ENCODE measurements around the gene TNFSF18.
"Not testable (repeated sequence)": the region's sequence is repeated elsewhere in the genome, so short reads cannot be mapped to it uniquely, and the experiment has no call there.

TNFSF18 gene

DNA sequence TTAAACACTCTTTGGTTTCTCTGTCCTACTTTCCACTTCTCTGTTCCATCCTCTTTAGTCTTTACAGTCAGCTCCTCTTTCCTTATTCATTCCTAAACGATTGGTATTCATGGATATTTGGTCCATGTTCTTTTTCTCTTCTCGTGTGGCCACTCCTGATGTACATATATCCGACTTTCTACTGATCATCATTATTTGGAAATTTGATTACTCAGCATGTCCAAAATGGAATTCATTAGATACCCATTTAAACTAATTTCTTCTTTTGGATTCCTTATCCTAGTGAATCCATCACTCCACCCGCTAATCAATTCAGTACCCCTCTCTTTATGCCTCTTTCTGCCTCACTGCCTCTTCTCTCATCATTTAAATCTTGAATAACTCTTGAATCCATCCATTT is 43.8 kb upstream of the TNFSF18 start:
- H3K27me3 ChIP-seq, result no peaks in the 10 kb centered on the region
- no peaks in the 10 kb centered on the region for H3K4me1 ChIP-seq (ENCODE audit: control insufficient read depth in 1 of 2, insufficient read depth in 1 of 2, low read depth in 1 of 2, low read length in 1 of 2)
- no peaks in the 10 kb centered on the region for H3K36me3 ChIP-seq
- no peak overlapping the region for H3K27ac ChIP-seq
- H3K9me3 ChIP-seq, result no peaks in the 10 kb centered on the region
- TF ChIP-seq, protein P1, sequence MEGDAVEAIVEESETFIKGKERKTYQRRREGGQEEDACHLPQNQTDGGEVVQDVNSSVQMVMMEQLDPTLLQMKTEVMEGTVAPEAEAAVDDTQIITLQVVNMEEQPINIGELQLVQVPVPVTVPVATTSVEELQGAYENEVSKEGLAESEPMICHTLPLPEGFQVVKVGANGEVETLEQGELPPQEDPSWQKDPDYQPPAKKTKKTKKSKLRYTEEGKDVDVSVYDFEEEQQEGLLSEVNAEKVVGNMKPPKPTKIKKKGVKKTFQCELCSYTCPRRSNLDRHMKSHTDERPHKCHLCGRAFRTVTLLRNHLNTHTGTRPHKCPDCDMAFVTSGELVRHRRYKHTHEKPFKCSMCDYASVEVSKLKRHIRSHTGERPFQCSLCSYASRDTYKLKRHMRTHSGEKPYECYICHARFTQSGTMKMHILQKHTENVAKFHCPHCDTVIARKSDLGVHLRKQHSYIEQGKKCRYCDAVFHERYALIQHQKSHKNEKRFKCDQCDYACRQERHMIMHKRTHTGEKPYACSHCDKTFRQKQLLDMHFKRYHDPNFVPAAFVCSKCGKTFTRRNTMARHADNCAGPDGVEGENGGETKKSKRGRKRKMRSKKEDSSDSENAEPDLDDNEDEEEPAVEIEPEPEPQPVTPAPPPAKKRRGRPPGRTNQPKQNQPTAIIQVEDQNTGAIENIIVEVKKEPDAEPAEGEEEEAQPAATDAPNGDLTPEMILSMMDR (IDR thresholded peaks at IDR 0.05), result no peak
- no peak overlapping the region for H3K4me3 ChIP-seq (ENCODE audit: low read depth in 1 of 2, low read length in 1 of 2)

DNA sequence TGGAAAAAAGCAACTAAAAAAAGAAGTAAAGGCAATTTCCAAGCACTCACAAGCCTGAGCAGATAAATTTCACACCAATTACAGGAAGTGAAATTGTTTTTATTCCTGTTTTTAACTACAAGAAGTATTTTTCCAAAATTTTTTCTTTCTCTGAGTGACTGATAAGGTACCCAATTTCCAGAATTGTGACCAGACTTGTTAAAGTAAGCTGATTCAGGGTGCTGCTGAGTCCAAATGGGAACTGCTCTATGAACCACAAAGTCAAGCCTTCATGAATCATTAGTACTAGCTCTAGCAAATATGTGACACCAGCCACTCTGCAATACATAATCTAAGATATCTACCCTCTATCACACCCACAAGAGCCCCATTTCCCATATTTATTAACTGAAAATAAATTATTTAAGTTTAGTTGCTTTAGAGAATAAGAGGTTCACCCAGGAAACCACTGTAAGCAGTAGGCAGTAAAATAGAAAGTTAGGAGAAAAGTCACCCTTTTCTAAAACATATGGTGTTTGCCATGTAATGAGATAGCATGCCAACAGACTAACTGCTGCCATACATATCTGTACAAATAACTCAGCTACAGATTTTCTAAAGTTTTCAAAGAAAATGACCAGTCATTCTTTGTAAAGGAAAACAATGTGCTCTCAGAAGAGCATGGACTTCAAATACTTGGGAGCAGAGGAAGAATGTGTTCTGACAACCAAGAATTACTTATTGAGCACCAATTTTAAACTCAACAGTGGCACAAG is 43.1 kb upstream of the TNFSF18 start:
- Histone ChIP-seq H3K27me3 (no peaks in the 10 kb centered on the region), H3K4me1 (ENCODE audit: control insufficient read depth in 1 of 2, insufficient read depth in 1 of 2, low read depth in 1 of 2, low read length in 1 of 2) (no peaks in the 10 kb centered on the region), H3K36me3 (no peaks in the 10 kb centered on the region), H3K9me3 (no peaks in the 10 kb centered on the region), H3K4me3 (ENCODE audit: low read depth in 1 of 2, low read length in 1 of 2) (no peak overlapping the region), H3K27ac (no peak overlapping the region)
- TF ChIP-seq, protein P1 (IDR thresholded peaks at IDR 0.05), result no peak

DNA sequence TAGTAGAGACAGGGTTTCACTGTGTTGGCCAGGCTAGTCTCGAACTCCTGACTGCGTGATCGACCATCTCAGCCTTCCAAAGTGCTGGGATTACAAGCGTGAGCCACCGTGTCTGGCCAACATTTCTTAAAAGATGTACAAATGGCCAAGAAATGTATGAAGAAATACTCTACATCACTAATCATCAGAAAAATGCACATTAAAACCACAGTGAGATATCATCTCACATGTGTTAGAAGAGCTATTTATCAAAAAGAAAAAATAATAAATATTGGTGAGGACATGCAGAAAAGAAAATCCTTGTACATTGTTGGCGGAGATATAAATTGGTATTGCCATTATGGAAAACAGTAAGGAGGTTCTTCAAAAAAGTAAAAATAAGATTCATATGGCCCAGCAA is 33.6 kb upstream of the TNFSF18 start:
- H3K9me3 ChIP-seq, result no peaks in the 10 kb centered on the region
- TF ChIP-seq, protein P1 (IDR thresholded peaks at IDR 0.05), result no peak
- no peak overlapping the region for H3K27ac ChIP-seq
- no peaks in the 10 kb centered on the region for H3K27me3 ChIP-seq
- H3K4me3 ChIP-seq (ENCODE audit: low read depth in 1 of 2, low read length in 1 of 2), result no peak overlapping the region
- H3K36me3 ChIP-seq, result no peaks in the 10 kb centered on the region
- no peaks in the 10 kb centered on the region for H3K4me1 ChIP-seq (ENCODE audit: control insufficient read depth in 1 of 2, insufficient read depth in 1 of 2, low read depth in 1 of 2, low read length in 1 of 2)

DNA sequence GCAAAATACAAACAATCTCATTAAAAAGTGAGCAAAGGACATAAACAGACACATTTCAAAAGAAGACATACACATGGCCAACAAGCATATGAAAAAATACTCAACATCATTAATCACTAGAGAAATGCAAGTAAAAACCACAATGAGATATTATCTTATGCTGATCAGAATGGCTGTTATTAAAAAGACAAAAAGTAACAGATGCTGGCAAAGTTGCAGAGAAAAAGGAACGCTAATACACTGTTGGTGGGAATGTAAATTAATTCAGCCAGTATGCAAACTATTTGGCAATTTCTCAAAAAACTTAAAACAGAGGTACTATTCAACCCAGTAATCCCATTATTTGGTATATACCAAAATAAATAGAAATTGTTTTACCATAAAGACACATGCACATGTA is 32.2 kb upstream of the TNFSF18 start:
- no peaks in the 10 kb centered on the region for H3K9me3 ChIP-seq
- no peak overlapping the region for H3K27ac ChIP-seq
- TF ChIP-seq, protein P1 (IDR thresholded peaks at IDR 0.05), result no peak
- H3K36me3 ChIP-seq, result no peaks in the 10 kb centered on the region
- H3K4me1 ChIP-seq (ENCODE audit: control insufficient read depth in 1 of 2, insufficient read depth in 1 of 2, low read depth in 1 of 2, low read length in 1 of 2), result no peaks in the 10 kb centered on the region
- H3K27me3 ChIP-seq, result no peaks in the 10 kb centered on the region
- H3K4me3 ChIP-seq (ENCODE audit: low read depth in 1 of 2, low read length in 1 of 2), result no peak overlapping the region

DNA sequence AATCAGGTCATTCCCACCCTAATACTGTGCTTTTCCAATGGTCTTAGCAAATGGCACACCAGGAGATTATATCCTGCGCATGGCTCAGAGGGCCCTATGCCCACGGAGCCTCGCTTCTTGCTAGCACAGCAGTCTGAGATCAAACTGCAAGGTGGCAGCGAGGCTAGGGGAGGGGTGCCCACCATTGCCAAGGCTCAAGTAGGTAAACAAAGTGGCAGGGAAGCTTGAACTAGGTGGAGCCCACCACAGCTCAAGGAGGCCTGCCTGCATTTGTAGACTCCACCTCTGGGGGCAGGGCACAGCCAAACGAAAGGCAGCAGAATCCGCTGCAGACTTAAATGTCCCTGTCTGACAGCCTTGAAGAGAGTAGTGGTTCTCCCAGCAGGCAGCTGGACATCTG is 23.5 kb upstream of the TNFSF18 start:
- not testable (repeated sequence) for H3K36me3 ChIP-seq; H3K27me3 ChIP-seq; H3K4me1 ChIP-seq (ENCODE audit: control insufficient read depth in 1 of 2, insufficient read depth in 1 of 2, low read depth in 1 of 2, low read length in 1 of 2); H3K4me3 ChIP-seq (ENCODE audit: low read depth in 1 of 2, low read length in 1 of 2); H3K27ac ChIP-seq; H3K9me3 ChIP-seq

DNA sequence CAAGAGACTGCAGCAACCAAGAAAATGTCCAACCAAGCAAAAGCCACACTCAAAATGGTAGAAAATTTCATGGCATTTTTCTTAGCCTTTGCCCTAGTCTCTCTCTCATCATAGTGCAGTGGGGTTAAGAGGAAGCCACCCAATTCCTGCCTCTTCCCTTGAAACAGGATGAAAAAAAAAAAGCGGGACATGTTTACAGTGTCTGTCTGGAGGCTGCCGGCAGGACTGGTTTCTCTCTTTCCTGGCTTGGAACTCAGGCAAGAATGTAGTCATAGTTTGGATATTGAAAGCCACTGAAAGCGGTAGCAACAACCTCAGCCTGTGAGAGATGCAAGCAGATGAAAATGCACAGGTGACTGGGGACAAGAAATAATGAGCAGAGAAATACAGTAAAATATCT is 13.3 kb upstream of the TNFSF18 start:
- no peaks in the 10 kb centered on the region for H3K36me3 ChIP-seq
- TF ChIP-seq, protein P1 (IDR thresholded peaks at IDR 0.05), result no peak
- no peak overlapping the region for H3K4me3 ChIP-seq (ENCODE audit: low read depth in 1 of 2, low read length in 1 of 2)

More for the DNA sequence above, 13.3 kb upstream of the TNFSF18 start:
- no peaks in the 10 kb centered on the region for H3K9me3 ChIP-seq
- no peaks in the 10 kb centered on the region for H3K27me3 ChIP-seq
- H3K4me1 ChIP-seq (ENCODE audit: control insufficient read depth in 1 of 2, insufficient read depth in 1 of 2, low read depth in 1 of 2, low read length in 1 of 2), result no peaks in the 10 kb centered on the region
- no peak overlapping the region for H3K27ac ChIP-seq
